Trophoblast cell (in vitro differentiated cells and primary cell): ENCODE data around the gene GPR146.

Source experiments
- DNase-seq, 2 donors: peaks; one replicate each; pipeline ENCODE4 v3.0.0-alpha.2; 2016
- H2AFZ ChIP-seq: 2 replicates; pipeline ENCODE4 v1.6.1; 2013; ENCODE audit warnings: low read length, moderate library complexity, mild to moderate bottlenecking; ENCODE audit not compliant: insufficient read depth, poor library complexity
- H2AK5ac ChIP-seq: 2 replicates; pipeline ENCODE4 v1.6.1; 2013; ENCODE audit warnings: mild to moderate bottlenecking, low read length
- H2BK120ac ChIP-seq: 2 replicates; pipeline ENCODE4 v1.6.1; 2013; ENCODE audit warnings: low read length, mild to moderate bottlenecking, moderate library complexity; ENCODE audit not compliant: insufficient read depth, poor library complexity
- H2BK12ac ChIP-seq: 2 replicates; pipeline ENCODE4 v1.6.1; 2013; ENCODE audit warnings: mild to moderate bottlenecking, low read length, moderate library complexity
- H2BK5ac ChIP-seq: 2 replicates; pipeline ENCODE4 v1.6.1; 2013; ENCODE audit warnings: low read length, low read depth, moderate library complexity, mild to moderate bottlenecking; ENCODE audit not compliant: poor library complexity
- H3K14ac ChIP-seq: 2 replicates; pipeline ENCODE4 v1.6.1; 2013; ENCODE audit warnings: mild to moderate bottlenecking, low read length
- H3K18ac ChIP-seq: 2 replicates; pipeline ENCODE4 v1.6.1; 2013; ENCODE audit warnings: mild to moderate bottlenecking, low read length
- H3K23ac ChIP-seq: 2 replicates; pipeline ENCODE4 v1.6.1; 2013; ENCODE audit warnings: low read length
- H3K27ac ChIP-seq: 2 replicates; pipeline ENCODE4 v1.5.1; 2013; ENCODE audit warnings: low read depth, mild to moderate bottlenecking, inconsistent platforms, low read length, moderate library complexity
- H3K27me3 ChIP-seq: 2 replicates; pipeline ENCODE4 v1.6.1; 2013; ENCODE audit warnings: inconsistent platforms, mild to moderate bottlenecking, low read length, moderate library complexity; ENCODE audit not compliant: insufficient read depth
- H3K36me3 ChIP-seq, 2 experiments: 1 replicate in 1 of 2; 2 replicates in 1 of 2; pipeline ENCODE4 v1.6.1; 2013; ENCODE audit warnings: low read length in 2 of 2, mild to moderate bottlenecking in 2 of 2, moderate library complexity in 1 of 2; ENCODE audit not compliant: insufficient read depth in 2 of 2, control insufficient read depth in 1 of 2
- H3K4ac ChIP-seq: 2 replicates; pipeline ENCODE4 v1.6.1; 2013; ENCODE audit warnings: low read depth, mild to moderate bottlenecking, low read length, moderate library complexity
- H3K4me1 ChIP-seq, 2 experiments: 1 replicate in 1 of 2; 2 replicates in 1 of 2; pipeline ENCODE4 v1.6.1; 2013; ENCODE audit warnings: low read length in 2 of 2, mild to moderate bottlenecking in 2 of 2, moderate library complexity in 1 of 2; ENCODE audit not compliant: insufficient read depth in 2 of 2, control insufficient read depth in 1 of 2
- H3K4me2 ChIP-seq: 2 replicates; pipeline ENCODE4 v1.6.1; 2013; ENCODE audit warnings: inconsistent platforms, mild to moderate bottlenecking, low read length, moderate library complexity
- H3K4me3 ChIP-seq: 2 replicates; pipeline ENCODE4 v1.5.1; 2013; ENCODE audit warnings: mild to moderate bottlenecking, low read depth, low read length, inconsistent platforms
- H3K79me1 ChIP-seq: one replicate; pipeline ENCODE4 v1.6.1; 2013; ENCODE audit warnings: low read length
- H3K79me2 ChIP-seq: 2 replicates; pipeline ENCODE4 v1.6.1; 2013; ENCODE audit warnings: low read length, mild to moderate bottlenecking; ENCODE audit not compliant: control insufficient read depth, insufficient read depth, poor library complexity
- H3K9ac ChIP-seq: 2 replicates; pipeline ENCODE4 v1.6.1; 2013; ENCODE audit warnings: mild to moderate bottlenecking, low read length
- H3K9me3 ChIP-seq: 2 replicates; pipeline ENCODE4 v1.6.1; 2013; ENCODE audit warnings: low read depth, mild to moderate bottlenecking, control low read depth, inconsistent platforms, low read length; ENCODE audit not compliant: insufficient read depth
- H4K12ac ChIP-seq: 2 replicates; pipeline ENCODE4 v1.6.1; 2013; ENCODE audit warnings: low read depth, mild to moderate bottlenecking, low read length, moderate library complexity
- H4K8ac ChIP-seq: 2 replicates; pipeline ENCODE4 v1.6.1; 2013; ENCODE audit warnings: low read depth, mild to moderate bottlenecking, low read length, moderate library complexity
- H4K91ac ChIP-seq: one replicate; pipeline ENCODE4 v1.6.1; 2013; ENCODE audit warnings: low read depth, mild to moderate bottlenecking, low read length, moderate library complexity
- WGBS: extraction: QIAGEN DNeasy Blood & Tissue Kit; methylation state at CpG from one replicate; pipeline ENCODE4 v1.1.7; 2013; ENCODE audit warnings: missing lambda C conversion rate; ENCODE audit not compliant: insufficient read length, insufficient coverage; ENCODE audit errors: extremely low coverage; 5-methylcytosine and 5-hydroxymethylcytosine counted together

The GPR146 gene

DNA sequence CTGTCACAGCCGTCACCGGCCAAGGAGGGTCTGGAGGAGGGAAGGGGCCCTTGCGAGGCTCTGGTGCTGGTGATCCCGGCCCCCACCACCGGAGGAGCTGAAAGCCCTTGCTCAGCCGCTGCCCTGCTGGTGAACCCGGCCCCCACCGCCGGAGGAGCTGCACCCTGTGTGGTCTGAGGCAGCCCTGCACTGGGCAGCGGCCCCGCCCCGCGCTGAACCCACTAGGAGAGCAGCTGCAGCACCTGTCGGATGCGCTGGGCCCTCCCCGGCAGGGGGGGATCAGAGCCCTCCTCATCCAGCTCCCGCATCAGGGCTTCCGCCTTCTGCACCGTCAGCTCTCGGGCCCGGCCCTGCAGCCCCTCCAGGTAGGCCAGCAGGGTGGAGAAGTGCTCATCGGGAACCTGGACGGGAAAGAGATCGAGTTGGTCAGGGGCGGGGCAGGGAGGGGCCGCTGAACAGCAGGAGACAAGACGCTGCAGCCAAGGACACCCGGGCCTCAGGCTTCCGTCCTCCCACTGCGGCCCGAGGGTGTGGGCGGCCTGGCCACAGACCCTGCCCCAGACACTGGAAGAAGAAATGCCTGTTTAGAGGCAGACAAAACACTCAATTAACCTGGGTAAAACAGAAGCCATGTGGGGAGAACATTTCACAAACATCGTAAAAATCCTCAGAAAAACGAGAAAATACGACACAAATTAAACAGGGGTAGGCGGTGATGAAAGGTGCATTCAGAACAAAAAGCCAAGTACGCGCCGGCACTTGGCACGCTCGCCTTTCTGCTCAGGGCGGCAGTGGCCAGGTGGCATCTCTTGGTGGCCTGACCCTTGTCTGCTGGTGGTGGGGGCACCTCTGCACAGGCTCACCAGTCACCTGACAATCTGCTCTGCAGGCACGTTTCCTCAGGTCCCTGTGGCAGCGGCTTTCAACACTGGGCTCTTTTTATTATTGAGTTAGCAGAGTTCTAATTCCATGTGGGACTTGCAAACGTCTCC, 46.6 kb upstream of the GPR146 start:
- no CpG with 5 or more reads among the region's 45 CpGs for WGBS
- Histone ChIP-seq H3K27ac (no peak overlapping the region), H3K27me3 (no peaks in the 10 kb centered on the region), H4K12ac (no peak overlapping the region), H3K14ac (no peak overlapping the region), H4K8ac (no peak overlapping the region), H2BK5ac (no peak overlapping the region), H3K4me2 (no peak overlapping the region), H3K79me1 (no peaks in the 10 kb centered on the region), H4K91ac (peak overlapping the region; percentile 41), H3K4ac (no peak overlapping the region), H2AK5ac (no peak overlapping the region), H3K18ac (no peak overlapping the region), H3K79me2 (no peaks in the 10 kb centered on the region), H3K4me3 (no peak overlapping the region), H2AFZ (no peak overlapping the region), H3K9ac (no peak overlapping the region), H3K4me1 (peaks cover 6 to 15% of the 10 kb centered on the region in 2 experiments), H3K9me3 (peaks cover 2% of the 10 kb centered on the region), H2BK120ac (no peak overlapping the region), H3K23ac (no peak overlapping the region), H2BK12ac (no peak overlapping the region), H3K36me3 (peaks cover 8 to 12% of the 10 kb centered on the region in 2 experiments)
- DNase-seq = peak in 1 of 2 donors; percentile 58

DNA sequence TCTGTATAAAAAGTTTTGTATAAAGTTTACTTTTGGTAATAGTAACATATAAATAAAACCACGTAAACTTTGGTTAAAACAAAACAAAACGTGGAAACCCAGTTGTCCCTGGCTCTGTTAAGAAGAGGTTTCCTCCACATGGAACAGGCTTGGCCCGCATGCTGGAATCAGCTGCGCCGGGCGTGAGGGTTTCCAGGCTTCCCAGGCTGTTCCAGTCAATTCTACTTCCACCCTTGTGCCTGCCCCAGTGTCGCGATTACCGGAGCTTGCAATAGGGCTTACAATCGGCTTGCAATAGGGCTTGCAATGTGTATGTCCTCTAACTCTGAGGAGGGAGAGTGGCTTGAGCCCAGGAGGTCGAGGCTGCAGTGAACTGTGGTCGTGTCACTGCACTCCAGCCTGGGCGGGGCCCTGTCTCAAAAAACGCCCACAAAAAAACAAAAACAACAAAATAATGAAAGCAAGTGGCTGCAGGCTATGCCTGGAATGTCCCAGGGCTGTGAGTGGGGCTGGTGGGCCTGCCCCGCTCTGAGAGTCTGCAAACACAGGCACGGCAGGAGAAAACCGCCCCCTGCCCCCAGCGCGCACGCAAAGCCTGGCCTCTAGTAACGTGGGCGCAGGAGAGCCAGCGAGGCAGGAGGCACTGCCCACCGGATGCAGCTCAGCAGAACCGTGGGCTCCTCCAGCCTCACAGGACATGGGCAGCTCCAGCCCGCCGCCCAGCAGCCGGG, 45.0 kb upstream of the GPR146 start:
- Histone ChIP-seq H3K36me3 (peaks cover 8 to 12% of the 10 kb centered on the region in 2 experiments), H3K79me1 (no peaks in the 10 kb centered on the region), H4K12ac (no peak overlapping the region), H3K14ac (no peak overlapping the region), H3K79me2 (no peaks in the 10 kb centered on the region), H2AK5ac (no peak overlapping the region), H3K4ac (no peak overlapping the region), H3K27me3 (no peaks in the 10 kb centered on the region), H3K4me2 (no peak overlapping the region), H2BK120ac (no peak overlapping the region), H3K4me1 (peaks cover 4 to 8% of the 10 kb centered on the region in 2 experiments), H2AFZ (no peak overlapping the region), H3K27ac (no peak overlapping the region), H3K18ac (no peak overlapping the region), H3K23ac (no peak overlapping the region), H2BK12ac (no peak overlapping the region), H2BK5ac (no peak overlapping the region), H3K4me3 (no peak overlapping the region), H3K9ac (no peak overlapping the region), H4K91ac (peak overlapping the region; percentile 34), H4K8ac (no peak overlapping the region), H3K9me3 (peaks cover 2% of the 10 kb centered on the region)
- no CpG with 5 or more reads among the region's 28 CpGs for WGBS
- DNase-seq = peak; percentile 58 to 67

DNA sequence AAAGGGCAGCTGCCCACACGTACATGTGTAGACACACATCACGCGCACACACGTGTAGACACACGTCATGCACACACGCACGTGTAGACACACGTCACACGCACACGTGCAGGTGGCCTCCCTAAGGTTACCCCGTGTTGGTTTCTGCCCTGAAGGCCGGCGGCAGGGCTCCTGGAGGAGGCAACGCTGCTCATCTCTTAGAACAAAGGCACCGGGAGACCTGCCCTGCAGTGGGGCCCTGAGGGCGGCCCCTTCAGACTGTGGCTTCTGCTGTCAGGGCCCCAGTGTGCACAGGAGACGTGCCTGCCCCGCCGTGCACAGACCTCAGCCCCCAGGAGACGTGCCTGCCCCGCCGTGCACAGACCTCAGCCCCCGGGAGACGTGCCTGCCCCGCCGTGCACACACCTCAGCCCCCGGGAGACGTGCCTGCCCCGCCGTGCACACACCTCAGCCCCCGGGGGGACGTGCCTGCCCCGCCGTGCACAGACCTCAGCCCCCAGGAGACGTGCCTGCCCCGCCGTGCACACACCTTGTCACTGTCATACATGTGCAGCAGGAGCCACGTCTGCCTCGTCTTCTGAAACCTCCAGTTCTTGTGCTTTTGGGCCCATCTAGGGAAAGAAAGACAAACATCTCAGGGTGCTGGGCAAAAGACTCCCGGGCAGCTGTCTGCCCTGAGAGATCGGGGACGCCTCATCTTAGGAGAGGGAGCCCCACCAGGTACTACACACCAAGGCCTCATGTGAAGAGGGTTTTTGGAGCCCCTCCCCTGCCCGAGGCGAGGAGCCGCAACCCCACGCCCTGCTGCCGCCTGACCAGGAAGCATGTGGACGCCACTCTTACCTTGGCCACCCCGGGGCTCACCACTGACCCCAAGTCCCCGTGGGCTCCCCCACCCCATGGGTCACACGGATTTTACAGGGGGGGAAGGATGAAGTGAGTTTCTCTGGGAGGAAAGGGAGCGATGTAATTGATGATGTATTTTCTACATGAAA, 44.1 kb upstream of the GPR146 start:
- Histone ChIP-seq H3K79me1 (no peaks in the 10 kb centered on the region), H2BK120ac (no peak overlapping the region), H4K91ac (peak overlapping the region; percentile 25), H3K4me3 (no peak overlapping the region), H4K8ac (no peak overlapping the region), H3K4me2 (no peak overlapping the region), H3K27me3 (no peaks in the 10 kb centered on the region), H4K12ac (no peak overlapping the region), H2AFZ (no peak overlapping the region), H2BK5ac (no peak overlapping the region), H2AK5ac (no peak overlapping the region), H3K9ac (no peak overlapping the region), H3K18ac (no peak overlapping the region), H3K14ac (no peak overlapping the region), H3K9me3 (peaks cover 2% of the 10 kb centered on the region), H3K27ac (no peak overlapping the region), H2BK12ac (no peak overlapping the region), H3K23ac (no peak overlapping the region), H3K79me2 (no peaks in the 10 kb centered on the region), H3K4me1 (peaks cover 4 to 8% of the 10 kb centered on the region in 2 experiments), H3K4ac (no peak overlapping the region), H3K36me3 (peaks cover 3 to 13% of the 10 kb centered on the region in 2 experiments)
- WGBS = no CpG with 5 or more reads among the region's 52 CpGs
- DNase-seq = peak; percentile 58 to 84
